ENCODE measurements around the gene GNAZ.
"Not testable (repeated sequence)": the region's sequence is repeated elsewhere in the genome, so short reads cannot be mapped to it uniquely, and the experiment has no call there.

The GNAZ gene

GRCh38 chr22:23045461-23045860 is 24.9 kb upstream of the GNAZ start:
- no peak for DNase-seq

GRCh38 chr22:23047265-23047664 is 23.1 kb upstream of the GNAZ start:
- DNase-seq, result no peak

DNA sequence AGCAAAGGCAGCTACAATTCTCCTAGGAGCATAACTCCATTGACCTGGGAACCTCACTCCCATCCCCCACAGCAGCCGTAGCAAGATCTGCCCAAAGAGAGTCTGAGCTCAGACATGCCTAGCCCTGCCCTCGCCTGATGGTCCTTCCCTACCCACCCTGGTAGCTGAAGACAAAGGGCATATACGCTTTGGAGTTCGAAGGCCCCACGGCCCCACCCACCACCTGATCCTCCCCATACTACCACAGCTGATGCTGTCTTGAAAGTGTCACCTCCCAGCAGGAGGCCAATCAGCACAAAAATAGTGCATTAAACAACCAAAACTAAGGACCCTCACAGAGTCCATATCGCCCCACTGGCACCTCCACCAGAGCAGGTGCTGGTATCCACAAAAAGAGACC is 22.6 kb upstream of the GNAZ start:
- DNase-seq, result no peak

DNA sequence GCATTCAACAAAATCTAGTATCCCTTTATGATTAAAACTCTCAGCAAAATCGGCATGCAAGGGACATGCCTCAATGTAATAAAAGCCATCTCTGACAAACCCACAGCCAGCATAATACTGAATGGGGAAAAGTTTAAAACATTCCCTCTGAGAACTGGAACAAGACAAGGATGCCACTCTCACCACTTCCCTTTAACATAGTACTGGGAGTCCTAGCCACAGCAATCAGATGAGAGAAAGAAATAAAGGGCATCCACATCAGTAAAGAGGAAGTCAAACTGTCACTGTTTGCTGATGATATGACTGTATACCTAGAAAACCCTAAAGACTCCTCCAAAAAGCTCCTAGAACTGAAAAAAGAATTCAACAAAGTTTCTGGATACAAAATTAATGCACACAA is 19.8 kb upstream of the GNAZ start:
- not testable (repeated sequence) for DNase-seq

DNA sequence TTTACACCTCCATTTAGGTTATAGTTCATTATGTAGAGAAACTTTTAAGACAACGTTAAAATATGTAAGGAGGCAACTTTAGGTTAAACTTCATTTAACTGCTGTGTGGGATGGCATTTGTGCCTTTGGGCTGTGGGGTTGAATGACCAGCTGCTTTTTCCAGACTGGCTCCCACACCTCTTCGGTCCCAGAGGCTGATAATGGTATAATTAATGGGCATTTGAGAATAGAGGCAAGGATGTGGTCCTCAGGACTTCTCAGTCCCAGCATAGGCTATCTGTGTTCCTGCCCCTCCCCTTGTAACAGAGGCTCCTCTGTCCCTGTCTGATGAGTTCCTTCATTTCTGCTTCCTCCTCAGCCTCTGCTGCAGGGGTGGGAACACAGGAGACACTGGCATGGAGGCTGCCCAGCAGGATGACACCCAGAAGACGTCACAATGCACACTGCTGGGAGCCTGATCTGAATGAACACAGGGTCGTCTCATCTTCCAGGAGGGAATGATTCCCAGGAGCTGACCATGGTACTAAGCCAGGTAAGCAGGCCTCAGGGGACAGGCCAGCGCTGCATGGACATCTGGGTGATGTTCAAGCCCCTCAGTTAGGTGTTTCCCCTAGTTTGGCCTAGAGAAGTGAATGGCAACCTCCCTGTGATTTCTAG is 17.1 kb upstream of the GNAZ start:
- no peak for DNase-seq

DNA sequence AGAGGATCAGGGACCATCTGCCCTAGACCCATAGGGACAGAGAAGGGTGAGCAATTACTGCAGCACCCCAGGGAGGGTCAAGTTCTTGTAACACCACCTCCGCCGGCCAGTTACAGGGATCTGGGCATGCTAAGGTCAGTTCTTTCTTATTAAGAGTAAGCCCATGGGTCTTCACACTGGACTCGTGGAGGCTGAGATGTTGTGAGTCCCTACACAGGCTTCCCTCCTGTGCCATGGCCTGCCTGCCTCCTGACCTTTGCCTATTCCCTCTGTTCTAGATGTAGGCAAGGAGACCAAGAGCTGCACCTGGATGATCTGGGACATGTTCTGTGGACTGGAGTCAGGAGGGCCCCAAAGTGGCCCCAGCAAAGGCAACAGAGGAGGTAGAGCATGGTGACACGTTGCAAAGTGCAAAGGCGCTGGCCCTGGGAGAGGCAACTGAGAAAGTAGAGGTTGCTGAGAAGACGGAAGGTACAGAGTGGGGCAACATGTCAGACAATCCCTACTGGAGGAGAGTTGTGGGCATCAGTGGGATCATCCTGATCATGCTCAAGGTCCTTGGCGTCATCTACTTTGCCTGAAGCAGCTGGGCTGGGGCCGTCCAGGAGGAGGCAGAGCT is 16.3 kb upstream of the GNAZ start:
- no peak for DNase-seq

GRCh38 chr22:23054531-23055257 is 15.6 kb upstream of the GNAZ start:
- DNase-seq, result no peak

DNA sequence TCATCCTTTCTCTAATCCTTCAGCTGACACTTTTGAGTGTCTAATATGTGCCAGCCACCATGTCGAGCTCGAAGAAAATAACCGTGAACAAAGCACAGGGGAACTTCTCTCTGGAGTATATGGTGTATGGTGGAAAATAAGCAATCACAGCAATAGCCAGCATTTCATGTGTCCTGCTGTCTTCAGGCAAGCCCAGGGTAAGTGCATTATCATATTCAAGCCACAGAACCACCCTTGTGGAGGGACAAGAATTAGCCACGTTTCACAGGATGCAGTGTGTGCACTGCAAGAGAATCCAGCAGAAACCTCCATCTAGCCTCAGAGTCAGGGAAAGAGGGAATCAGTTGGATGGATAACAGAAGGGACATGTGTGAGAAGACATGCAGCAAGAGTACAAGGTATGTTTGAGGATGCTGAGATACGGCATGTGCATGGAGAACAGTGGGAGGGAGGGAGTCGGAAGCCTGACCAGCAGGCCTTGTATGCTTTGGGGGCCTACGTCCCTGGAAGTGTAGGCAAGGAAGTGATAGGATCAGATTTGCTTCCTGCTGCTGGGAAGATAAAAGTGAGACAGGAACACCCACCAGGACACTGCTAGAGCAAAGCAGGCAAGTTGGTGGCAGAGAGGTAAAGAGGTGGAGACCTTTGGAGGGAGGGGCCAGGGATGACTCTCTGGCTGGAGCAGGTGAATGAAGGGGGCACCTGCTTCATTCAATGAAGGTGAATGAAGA is 14.7 kb upstream of the GNAZ start:
- no peak for DNase-seq

GRCh38 chr22:23057331-23057730 is 13.0 kb upstream of the GNAZ start:
- no peak for DNase-seq

- no peak for DNase-seq
Observed at GRCh38 chr22:23058063-23058462, 12.3 kb upstream of the GNAZ start.

GRCh38 chr22:23058481-23059283 is 11.6 kb upstream of the GNAZ start:
- no peak for DNase-seq

GRCh38 chr22:23059284-23059948 is 10.9 kb upstream of the GNAZ start:
- DNase-seq, result no peak

DNA sequence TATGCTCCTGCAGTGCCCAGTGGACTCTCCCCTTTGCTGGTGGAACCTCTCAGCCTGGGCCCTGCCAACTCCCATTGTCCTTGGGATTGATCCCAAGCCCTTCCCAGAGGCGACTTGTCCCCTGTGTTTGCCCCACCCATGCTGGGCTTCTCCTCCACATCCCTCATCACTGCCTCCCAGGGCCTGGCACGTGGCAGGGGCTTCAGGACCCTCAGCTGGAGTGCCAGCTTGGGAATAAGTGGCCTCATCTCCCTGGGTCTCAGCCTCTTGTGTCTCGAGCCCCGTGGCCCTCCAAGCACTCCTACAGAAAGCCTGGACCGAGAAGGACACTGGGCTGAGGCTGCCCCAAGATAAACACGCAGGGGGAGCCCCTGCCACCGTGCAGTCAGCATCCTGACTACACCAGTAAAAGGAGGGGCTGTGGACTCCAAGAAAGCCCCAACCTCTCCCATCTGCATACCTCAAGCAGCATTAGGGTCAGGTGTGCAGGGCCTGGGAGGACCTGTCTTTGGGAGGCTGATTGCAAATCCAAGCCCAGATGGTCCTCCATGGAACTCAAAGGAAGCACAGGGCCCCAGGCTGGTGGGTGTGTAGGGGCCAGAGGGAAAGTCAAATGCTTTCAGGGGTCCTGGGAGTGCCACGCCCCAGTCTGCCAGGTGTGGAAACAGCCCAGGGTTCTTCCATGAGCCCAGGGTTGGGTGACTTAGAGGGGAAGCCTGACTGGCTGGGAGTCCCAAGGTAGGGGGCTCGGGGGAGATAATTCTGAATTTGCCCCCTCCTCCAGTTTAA is 9.5 kb upstream of the GNAZ start:
- no peak for DNase-seq

GRCh38 chr22:23061471-23062280 is 8.6 kb upstream of the GNAZ start:
- DNase-seq, result no peak

- no peak for DNase-seq
Observed at GRCh38 chr22:23062616-23063538, 7.4 kb upstream of the GNAZ start.

GRCh38 chr22:23063539-23064380 is 6.6 kb upstream of the GNAZ start:
- DNase-seq, result no peak

DNA sequence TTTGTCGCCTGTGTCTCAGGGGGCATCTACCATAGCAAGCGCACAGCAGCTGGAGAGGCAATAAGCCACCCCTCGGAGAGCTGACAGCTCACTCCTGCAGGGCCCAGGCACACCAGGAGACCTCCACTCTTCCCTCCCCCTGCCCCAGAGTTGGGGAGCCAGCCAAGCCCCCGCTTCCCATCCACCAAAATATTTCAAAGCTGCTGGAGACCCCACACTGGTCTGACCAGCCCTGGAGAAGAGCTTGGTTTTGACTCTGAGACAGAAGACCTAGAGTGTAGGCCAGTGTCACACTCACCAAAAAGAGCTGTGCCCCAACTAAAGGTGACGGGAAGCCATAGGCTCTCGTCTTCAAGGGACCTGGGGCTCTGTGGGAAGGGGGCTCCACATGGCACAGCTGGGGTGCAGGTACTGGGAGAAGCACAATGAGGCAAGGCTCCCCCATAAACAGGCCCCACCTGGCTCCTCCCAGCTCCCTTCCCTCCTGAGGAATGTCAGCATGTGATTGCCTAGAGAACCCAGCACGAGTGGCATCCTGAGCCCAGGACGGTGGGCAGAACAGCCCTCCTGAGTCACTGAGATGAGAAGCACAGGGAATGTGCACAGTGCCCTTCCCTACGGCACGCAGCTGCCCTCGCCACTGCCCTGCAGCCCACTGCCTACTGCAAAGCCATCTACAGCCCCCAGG is 5.8 kb upstream of the GNAZ start:
- no peak for DNase-seq

DNA sequence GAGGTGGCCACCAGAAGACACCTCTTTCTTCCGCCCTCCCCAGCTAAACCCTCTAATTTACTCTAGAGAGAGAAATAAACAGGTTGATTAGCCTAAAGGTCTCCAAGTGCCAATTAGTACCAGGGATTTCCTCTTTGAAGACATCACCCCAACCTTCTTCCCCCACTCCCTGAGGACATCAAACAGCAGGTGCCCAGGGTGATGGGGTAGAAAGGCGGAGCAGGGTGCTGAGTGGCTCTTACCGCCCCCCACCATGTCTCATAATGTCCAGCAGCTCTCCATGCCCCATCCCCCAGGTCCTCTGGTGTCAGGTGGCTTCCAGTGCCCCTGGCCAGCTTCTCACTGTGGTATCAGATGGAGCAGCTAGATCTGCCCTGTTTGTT is 5.3 kb upstream of the GNAZ start:
- DNase-seq, result no peak

All from stimulated activated CD4-positive, alpha-beta T cell treated with anti-CD3 and anti-CD28 coated beads, Interleukin-15, amount 100 ng/mL, for 24 hours (primary cell).